Esophagus muscularis mucosa (tissue), 4 donors: ENCODE data around the gene TNFRSF21. TPM values are rescaled to one million over a fixed set of nuclear protein-coding genes. Genes with fewer than 3 reads are reported as not detected.

Experiments used
- DNase-seq: peaks from one replicate; pipeline ENCODE4 v3.0.0-alpha.2; 2017; ENCODE audit errors: extremely low spot score
- H3K27ac ChIP-seq, 4 donors: fragments of 200-600 bp; sonication (generic); replicated peaks in 1 of 4; 1 replicate in 3 of 4; 2 replicates in 1 of 4; pipeline ENCODE4 v1.5.1; 2016 to 2019; ENCODE audit warnings: mild to moderate bottlenecking in 1 of 4
- H3K27me3 ChIP-seq, 4 donors: fragments of 200-600 bp; sonication (generic); one replicate each; pipeline versions ENCODE4 v1.5.1 to v1.6.0; 2016 to 2019
- H3K36me3 ChIP-seq, 4 donors: fragments of 200-600 bp; sonication (generic); one replicate each; pipeline ENCODE4 v1.5.1; 2016 to 2019
- H3K4me1 ChIP-seq, 4 donors: fragments of 200-600 bp; sonication (generic); one replicate each; pipeline ENCODE4 v1.5.1; 2016 to 2019
- H3K4me3 ChIP-seq, 4 donors: fragments of 200-600 bp; sonication (generic); 1 replicate in 2 of 4; 2 replicates in 2 of 4; pipeline ENCODE4 v1.5.1; 2016 to 2019; ENCODE audit warnings: mild to moderate bottlenecking in 4 of 4, moderate library complexity in 1 of 4
- H3K9me3 ChIP-seq, 4 donors: fragments of 200-600 bp; sonication (generic); 1 replicate in 3 of 4; 2 replicates in 1 of 4; pipeline ENCODE4 v1.5.1; 2016 to 2019
- EP300 ChIP-seq: sonication (generic); formaldehyde crosslinking; IDR thresholded peaks from one replicate; pipeline ENCODE4 v1.6.1; 2017; ENCODE audit warnings: antibody characterized with exemption
- POLR2A ChIP-seq: fragments of 450-650 bp; IDR thresholded peaks from one replicate; pipeline ENCODE4 v1.6.1; 2017; ENCODE audit warnings: antibody characterized with exemption, moderate library complexity, mild to moderate bottlenecking, low read depth
- POLR2AphosphoS5 ChIP-seq, 2 donors: sonication (generic); formaldehyde crosslinking; IDR thresholded peaks; one replicate each; pipeline ENCODE4 v1.6.1; 2017; ENCODE audit warnings: antibody characterized with exemption in 2 of 2
- WGBS: methylation state at CpG from one replicate; pipeline ENCODE4 v1.1.5; 2018; 5-methylcytosine and 5-hydroxymethylcytosine counted together
- intact Hi-C: fragments of 100-400 bp; cut with DNase I; formaldehyde crosslinking; loops from one replicate; pipeline ENCODE4 v1.15.1; 2023
- total RNA-seq, 4 donors: library from RNA; depleted of rRNA; stranded (reverse); fragments of >200 nt; gene quantifications; one replicate each; pipeline versions ENCODE4 v1.1.0 to v1.2.1, GENCODE V29; 2016
- TF ChIP-seq, protein P1 (sequence below), 3 experiments: fragments of 200-600 bp in 2 of 3; fragments of 450-650 bp in 1 of 3; sonication (generic) in 2 of 3; IDR thresholded peaks; one replicate each; pipeline ENCODE4 v1.5.1; 2017 to 2019; ENCODE audit warnings: antibody characterized with exemption in 3 of 3, mild to moderate bottlenecking in 2 of 3, moderate library complexity in 1 of 3

TNFRSF21 gene
- total RNA-seq, 4 donors from 2014 or later: 23.7 to 37.0 (median 30.9) TPM

- no peak for TF ChIP-seq POLR2A
- H3K27ac ChIP-seq: no peak overlapping the region
- H3K27me3 ChIP-seq: no peaks in the 10 kb centered on the region
- H3K9me3 ChIP-seq: no peaks in the 10 kb centered on the region
- intact Hi-C loops: no loop called here
- H3K4me1 ChIP-seq: no peaks in the 10 kb centered on the region
- H3K36me3 ChIP-seq: no peaks in the 10 kb centered on the region
- WGBS: 86% methylated on average over 6 of the region's 6 CpGs
- H3K4me3 ChIP-seq: no peak overlapping the region
- no peak for DNase-seq
Measured at GRCh38 chr6:47182291-47182957, 127.3 kb downstream of the TNFRSF21 start.

GRCh38 chr6:47181681-47182080 lies 128.0 kb downstream of the TNFRSF21 start:
- no peaks in the 10 kb centered on the region for H3K36me3 ChIP-seq
- TF ChIP-seq EP300 (no peak), POLR2A (no peak), POLR2AphosphoS5 (IDR thresholded peaks at IDR 0.05) (no peak)
- TF ChIP-seq, protein P1, sequence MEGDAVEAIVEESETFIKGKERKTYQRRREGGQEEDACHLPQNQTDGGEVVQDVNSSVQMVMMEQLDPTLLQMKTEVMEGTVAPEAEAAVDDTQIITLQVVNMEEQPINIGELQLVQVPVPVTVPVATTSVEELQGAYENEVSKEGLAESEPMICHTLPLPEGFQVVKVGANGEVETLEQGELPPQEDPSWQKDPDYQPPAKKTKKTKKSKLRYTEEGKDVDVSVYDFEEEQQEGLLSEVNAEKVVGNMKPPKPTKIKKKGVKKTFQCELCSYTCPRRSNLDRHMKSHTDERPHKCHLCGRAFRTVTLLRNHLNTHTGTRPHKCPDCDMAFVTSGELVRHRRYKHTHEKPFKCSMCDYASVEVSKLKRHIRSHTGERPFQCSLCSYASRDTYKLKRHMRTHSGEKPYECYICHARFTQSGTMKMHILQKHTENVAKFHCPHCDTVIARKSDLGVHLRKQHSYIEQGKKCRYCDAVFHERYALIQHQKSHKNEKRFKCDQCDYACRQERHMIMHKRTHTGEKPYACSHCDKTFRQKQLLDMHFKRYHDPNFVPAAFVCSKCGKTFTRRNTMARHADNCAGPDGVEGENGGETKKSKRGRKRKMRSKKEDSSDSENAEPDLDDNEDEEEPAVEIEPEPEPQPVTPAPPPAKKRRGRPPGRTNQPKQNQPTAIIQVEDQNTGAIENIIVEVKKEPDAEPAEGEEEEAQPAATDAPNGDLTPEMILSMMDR (IDR thresholded peaks at IDR 0.05): no peak
- H3K4me1 ChIP-seq: no peaks in the 10 kb centered on the region
- intact Hi-C loops: no loop called here
- no peak for DNase-seq
- no peak overlapping the region for H3K27ac ChIP-seq
- no peaks in the 10 kb centered on the region for H3K9me3 ChIP-seq
- no peak overlapping the region for H3K4me3 ChIP-seq
- no peaks in the 10 kb centered on the region for H3K27me3 ChIP-seq
- 98% methylated on average over 5 of the region's 5 CpGs for WGBS

Other genes starting within 250 kb of the TNFRSF21 start
- 10 to 100 TPM; 17.2 to 20.7 (median 20.0) TPM for gene CD2AP, start 167.9 kb upstream of the TNFRSF21 start, total RNA-seq